NCI-H774 (cell line): ENCODE results near the gene TNRC6C.
A peak's percentile ranks its signal among the peaks of the same experiment; 100 is the strongest.
"Not testable (repeated sequence)": the region's sequence is repeated elsewhere in the genome, so short reads cannot be mapped to it uniquely, and the experiment has no call there.

Experiments
- DNase-seq: peaks from one replicate; lab custom pipeline; 2025; lab: John Stamatoyannopoulos, UW

Gene TNRC6C

GRCh38 chr17:78138204-78139060 lies 179.9 kb downstream of the TNRC6C start:
- no peak for DNase-seq

- not testable (repeated sequence) for DNase-seq
Observed at GRCh38 chr17:78139861-78140168, 181.3 kb downstream of the TNRC6C start.

DNA sequence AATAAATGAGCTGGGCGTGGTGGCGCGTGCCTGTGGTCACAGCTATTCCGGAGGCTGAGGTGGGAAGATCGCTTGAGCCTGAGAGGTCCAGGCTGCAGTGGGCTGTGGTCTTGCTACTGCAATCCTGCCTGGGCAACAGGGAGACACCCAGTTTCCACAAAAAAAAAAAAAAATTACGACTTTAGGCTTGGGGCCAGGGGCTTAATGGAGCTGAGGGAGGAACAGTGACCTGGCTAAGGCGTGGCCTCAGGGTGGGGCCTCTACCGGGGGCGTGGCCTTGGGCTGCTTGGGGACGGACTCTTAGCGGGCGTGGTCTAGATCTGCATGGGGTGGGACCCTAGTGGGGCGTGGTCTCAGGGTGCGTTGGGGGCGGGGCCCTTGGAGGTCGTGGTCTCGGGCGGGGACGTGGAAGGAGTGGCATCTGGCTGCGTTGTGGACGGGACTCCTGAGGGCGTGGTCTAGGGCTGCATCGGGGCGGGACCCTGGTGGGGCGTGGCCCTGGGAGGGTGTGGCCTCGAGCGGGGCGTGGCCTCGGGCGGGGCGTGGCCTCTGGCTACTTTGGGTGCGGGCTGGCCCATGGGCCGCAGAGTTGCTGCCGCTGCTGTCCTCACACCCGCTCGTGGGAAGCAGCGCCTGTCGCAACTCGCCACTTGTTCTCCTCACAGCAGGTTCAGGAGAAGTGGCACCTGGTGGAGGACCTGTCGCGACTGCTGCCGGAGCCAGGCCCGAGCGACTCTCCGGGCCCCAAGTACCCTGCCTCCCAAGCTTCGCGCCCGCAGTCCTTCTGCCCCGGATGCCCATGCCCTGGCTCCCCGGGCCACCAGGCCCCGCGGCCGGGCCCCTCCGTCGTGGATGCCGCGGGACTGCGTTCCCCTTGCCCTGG lies 181.9 kb downstream of the TNRC6C start:
- peak; percentile 99 for DNase-seq

GRCh38 chr17:78141437-78142118 lies 183.1 kb downstream of the TNRC6C start:
- no peak for DNase-seq

DNA sequence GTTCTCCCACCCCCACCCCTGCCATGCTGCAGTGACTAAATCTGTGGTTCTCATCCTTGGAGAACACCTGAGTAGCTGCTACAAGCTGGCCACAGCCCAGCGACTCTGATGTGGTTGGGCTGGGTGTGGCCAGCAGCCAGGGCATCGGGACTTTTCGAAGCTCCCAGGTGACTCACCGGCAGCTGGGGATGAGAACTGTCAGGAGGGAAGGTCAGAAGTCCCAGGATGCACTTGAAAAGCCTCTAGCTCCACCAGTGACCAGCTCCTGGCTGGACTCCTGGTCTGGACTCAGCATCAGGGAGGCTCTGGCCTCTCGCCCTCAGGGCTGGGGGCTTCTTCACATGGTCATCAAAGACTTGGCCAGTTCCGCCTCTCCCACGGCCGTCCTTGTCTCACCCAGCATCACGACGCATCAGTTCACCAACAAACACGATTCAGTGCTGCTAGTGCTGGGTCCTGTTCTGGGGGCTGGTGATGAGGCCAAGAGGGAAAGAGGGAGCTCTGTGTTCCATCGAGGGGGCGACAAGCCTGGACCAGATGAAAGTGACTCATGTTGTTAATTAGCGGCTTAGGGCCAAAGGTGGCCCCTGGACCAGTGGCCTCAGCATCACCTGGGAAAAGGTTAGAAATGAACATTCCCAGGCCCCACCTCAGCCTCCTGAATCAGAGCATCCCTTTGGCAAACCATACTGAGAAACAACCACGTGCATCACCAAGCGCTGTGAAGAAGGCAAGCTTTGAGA lies 183.8 kb downstream of the TNRC6C start:
- no peak for DNase-seq

GRCh38 chr17:78143214-78144146 lies 185.0 kb downstream of the TNRC6C start:
- DNase-seq = no peak

GRCh38 chr17:78144147-78144719 lies 185.7 kb downstream of the TNRC6C start:
- DNase-seq = no peak

- no peak for DNase-seq
Observed at GRCh38 chr17:78144736-78145641, 186.5 kb downstream of the TNRC6C start.

GRCh38 chr17:78146471-78146869 lies 188.0 kb downstream of the TNRC6C start:
- no peak for DNase-seq

DNA sequence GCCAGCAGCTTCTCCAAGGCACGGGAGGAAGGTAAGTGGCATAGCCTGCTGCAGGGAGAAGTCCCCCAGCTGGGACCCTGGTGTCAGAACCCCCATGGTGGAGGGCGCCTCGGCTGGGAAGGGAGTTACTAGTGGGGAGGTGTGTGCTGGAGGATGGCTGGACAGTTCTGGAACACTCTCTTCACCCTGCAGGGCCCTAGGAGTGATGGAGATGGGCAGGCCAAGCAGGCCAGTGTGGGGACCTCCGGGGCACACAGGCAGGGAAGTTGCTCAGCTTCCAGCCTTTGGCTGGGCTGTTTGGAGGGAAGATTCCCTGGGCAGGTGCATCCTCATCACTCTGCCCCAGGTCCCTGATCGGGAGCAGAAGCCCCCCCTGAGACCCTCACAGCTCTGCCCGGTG lies 188.4 kb downstream of the TNRC6C start:
- no peak for DNase-seq

GRCh38 chr17:78147315-78147998 lies 189.0 kb downstream of the TNRC6C start:
- DNase-seq = no peak

GRCh38 chr17:78148286-78149016 lies 189.9 kb downstream of the TNRC6C start:
- DNase-seq = no peak

DNA sequence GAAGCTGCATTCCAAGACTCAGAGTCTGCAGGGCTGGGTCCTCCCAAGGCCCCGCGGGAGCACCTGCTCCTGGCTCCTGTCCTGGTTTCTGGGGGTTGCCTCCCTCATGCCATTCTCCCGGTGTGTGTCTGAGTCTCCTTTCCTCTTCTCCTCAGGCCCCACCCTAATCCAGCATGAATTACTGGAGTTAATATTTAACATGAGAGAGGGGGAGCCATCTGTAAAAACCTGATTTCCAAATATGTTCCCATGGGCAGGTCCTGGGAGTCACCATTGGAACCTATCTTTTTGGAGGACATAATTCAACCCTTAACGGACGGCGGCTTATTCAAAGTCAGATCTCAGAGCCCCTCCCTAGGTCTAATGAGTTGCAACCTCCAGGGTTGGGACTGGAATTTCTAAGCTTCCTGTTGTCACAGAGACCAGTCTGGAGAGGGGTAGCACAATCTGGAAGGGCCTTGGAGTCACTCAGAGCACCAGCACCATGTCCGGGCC lies 193.1 kb downstream of the TNRC6C start:
- DNase-seq = no peak

GRCh38 chr17:78154903-78155811 lies 196.7 kb downstream of the TNRC6C start:
- no peak for DNase-seq
